GM18526 (cell line): ENCODE data around the gene SOCS7.

Source experiments
- POLR2A ChIP-seq: IDR thresholded peaks from 3 replicates; pipeline ENCODE4 v1.6.1; 2011; ENCODE audit not compliant: insufficient read length; ENCODE audit errors: extremely low read depth

The SOCS7 gene

DNA sequence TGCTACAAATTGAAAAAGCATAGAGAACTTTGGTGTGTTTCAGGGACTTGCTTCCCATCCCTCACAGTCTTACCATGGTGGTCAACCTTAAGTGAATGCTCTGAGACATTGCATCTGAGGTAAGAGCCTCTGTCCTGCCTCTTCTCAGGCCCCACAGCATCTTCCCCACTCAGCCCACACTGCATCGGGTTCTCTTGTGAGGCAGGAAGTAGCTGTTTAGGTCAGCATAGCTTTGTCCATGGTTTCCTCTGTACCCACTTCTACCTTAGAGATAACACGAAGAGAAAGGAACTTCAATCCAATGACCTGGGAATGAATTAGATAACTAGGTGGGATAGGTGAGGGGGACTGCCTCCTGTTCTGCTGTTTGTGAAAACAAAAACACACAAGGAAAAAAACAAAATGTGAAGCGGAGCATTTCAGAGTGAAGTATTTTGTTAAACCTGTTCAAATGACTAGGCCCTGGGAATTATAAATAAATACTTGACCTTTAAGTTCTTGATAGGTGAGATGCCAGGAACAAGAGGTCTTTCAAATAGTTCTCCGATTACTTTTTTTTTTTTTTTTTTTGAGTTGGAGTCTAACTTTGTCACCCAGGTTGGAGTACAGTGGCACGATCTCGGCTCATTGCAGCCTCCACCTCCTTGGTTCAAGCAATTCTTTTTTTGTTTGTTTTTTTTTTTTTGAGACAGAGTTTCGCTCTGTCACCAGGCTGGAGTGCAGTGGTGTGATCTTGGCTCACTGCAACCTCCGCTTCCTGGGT lies 17.7 kb downstream of the SOCS7 start:
- no peak for TF ChIP-seq POLR2A

DNA sequence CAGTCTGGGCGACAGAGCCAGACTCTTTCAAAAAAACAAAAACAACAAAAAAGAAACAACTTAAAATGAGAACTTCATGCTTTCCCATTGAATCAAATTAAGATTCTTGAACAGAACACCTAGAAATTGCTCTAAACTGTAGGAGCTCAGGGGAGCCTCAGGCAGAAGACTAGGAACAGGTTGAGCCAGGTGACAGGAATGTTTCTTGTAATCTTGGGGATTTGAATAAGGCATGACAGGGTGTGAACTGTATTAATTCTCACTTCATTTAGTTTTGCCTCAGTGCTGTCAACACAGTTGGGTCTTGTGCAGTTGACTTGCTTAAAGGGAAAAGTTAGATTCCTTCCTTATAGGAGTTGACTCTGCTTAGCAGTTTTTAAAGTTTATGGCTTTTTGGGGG lies 27.8 kb downstream of the SOCS7 start:
- TF ChIP-seq POLR2A: no peak

DNA sequence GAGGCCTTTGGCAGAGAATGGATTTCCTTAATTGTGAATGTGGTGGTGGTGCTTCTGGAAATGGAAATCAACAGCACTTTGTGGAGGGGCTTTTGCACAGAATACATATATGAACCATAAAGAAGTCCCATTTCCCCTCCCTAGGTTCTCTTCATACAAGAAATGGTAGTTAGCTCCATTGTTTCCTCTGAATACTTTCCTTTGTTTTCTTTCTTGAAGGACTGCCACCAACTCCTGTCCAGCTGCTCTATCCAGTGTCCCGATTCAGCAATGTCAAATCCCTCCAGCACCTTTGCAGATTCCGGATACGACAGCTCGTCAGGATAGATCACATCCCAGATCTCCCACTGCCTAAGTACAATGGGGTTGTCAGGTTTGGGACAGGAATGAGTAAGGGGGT lies 43.4 kb downstream of the SOCS7 start:
- no peak for TF ChIP-seq POLR2A

DNA sequence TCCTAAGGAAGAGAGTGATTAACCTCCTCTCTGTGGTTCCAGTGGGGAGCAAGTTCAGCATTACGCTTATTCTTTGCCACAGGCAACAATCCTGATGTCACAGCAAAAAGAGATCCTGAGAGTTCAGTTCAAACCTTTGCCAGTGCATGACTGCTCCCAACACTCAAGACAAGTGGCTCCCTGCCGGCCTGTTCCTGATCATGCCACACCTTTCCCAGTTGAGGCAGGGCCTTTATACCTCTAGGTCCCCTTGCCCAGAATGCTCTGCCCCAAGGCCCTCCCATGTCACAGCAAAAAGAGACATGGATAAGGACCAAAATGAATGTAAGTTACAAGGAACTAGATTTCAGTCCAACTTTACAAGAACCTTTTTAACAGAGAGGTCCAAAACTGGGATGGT lies 45.6 kb downstream of the SOCS7 start:
- no peak for TF ChIP-seq POLR2A

DNA sequence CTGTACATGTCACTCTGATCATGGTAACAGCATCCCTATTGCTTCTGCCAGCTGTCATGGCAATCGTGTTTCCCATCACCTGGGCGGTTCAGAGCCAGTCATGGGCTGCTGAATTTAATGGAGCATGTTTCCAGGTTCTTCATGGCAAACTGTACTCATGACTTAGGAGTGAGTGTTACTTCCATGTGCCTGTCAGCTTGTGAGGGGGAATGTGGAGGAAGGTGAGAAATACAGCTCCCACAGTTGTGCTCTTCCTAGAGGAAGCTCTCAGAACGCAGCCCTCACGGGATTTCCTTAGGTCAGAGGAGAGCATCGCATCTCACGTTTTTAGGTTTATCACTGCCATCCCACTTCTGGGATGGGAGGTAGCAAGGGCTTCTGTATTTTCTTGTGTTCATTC lies 48.6 kb downstream of the SOCS7 start:
- TF ChIP-seq POLR2A: no peak

DNA sequence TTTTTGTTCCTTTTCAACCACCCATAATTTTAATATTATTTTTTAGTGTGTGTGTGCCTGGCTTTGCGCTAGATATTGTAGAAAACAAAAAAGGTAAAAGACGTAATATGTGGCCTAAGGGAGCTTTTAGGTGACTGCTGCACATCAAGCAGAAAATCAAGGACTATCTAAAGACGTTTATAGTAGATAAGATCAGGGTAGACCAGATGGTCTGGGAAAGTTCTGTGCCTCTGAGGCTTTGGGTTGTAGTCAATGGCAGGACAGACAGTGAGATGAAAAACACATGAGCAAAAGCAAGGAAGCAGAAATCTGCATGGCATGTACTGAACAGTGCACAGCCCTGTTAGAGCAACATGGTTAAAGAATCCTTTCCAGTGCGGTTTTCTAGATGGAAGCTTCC lies 49.8 kb downstream of the SOCS7 start:
- TF ChIP-seq POLR2A: no peak

DNA sequence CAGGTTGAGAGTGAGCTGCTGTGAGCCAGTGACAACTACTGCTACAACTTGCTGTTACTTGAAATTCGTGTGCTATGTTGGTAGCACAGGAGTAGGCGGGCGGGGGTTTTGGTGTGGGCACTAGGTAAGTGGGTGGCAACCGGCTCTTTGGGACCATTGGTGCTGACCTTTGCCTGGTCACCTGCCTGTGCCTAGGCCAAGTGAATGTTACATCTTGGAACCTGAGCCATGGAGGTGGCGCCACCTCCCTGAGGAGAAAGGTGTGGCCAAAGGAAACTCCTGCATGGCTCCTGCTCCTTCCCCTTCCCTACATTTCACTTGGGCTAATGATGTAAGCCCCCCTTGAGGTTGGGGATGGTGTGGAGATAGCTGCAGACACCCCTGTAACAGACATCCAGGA lies 51.3 kb downstream of the SOCS7 start:
- TF ChIP-seq POLR2A: no peak

DNA sequence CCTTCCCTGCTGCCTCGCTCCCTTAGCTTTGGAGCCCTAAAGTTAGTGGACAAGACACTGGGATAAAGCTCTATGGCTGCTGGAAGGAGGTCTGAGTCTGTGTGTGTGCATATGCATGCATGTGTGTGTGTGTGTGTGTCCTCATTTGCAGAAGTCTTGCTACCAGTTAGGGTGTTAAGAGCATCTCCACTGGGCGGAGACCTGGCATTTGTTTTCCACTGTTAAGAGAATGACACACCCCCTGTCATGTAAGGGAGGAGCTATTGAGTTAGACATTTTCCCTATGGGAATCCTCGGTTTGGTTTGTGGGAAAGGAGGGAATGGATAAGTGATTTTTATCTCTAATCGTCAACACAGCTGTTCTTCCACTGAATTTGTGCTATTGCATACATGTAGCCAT lies 51.8 kb downstream of the SOCS7 start:
- no peak for TF ChIP-seq POLR2A

DNA sequence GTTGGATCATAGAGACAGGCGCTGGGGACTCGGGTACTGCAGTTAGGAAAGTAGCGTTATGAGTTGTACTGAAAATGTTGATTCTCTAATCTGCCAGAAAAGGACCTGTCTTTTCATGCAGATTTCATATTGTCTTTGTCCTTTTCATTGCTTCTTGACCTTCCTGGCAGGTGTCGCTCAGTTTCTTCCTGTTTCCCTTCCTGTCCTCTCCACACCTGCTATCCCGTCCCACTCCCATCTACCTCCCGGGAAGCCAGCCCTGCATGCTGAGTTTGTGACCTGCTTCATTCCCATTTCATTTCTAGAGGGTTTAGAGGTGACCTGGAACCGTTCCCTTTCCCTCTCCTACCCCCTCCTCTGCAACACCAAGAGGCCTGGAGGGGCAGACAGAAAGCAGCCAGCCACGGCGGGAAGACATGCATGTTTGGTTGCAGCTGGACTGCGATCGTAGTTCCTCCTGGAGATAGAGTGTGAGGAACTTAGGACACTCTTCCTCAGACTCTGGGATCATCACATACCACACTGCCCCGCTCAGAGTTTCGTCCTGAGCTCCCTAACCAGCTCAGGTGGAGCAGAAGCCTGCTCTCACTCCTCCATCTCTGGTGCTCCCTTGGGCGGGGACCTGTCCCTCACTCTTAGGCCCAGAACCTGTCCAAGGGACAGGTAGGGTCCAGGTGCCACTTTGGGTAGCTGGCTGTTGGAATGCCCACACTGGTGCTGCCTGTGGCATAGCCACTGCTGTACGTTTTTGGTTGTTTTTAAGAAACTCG lies 52.7 kb downstream of the SOCS7 start:
- no peak for TF ChIP-seq POLR2A

DNA sequence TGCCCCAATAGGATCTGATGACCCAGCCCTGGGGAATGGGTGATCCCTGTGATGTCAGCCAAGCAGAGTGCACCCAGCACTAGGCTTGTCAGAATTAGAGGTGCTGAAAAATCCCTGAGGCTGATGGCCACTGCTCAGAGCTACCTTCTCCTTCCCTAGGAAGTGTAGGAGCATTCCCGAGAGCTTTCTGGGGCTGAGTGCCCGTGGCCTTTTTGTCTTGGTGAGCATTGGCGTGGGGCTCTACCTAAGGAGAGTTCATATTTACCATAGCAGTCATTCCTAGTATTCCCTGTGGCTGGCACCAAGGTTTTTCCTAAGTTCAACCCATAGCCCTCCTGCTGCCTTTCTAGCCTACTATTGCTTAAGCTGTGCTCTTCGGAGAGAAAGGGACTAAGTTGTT lies 54.0 kb downstream of the SOCS7 start:
- no peak for TF ChIP-seq POLR2A

DNA sequence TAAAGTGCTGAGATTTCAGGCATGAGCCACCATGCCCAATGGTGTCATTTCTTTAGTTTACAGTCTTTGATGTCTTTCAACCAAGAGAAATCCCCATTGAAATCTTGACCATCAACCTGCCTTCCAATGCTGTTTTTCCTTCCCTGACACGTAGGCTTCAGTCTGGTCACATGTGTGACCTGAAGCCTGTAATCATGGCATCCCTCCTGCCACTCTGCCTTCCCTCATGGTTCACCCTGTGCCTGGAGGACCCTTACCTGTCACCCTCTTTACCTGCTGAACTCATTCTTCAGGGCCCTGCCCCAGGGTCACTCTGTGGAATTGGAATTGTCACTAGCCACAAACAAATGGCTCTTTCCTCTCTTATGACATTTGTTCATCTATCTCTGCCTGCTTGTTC lies 58.6 kb downstream of the SOCS7 start:
- no peak for TF ChIP-seq POLR2A

DNA sequence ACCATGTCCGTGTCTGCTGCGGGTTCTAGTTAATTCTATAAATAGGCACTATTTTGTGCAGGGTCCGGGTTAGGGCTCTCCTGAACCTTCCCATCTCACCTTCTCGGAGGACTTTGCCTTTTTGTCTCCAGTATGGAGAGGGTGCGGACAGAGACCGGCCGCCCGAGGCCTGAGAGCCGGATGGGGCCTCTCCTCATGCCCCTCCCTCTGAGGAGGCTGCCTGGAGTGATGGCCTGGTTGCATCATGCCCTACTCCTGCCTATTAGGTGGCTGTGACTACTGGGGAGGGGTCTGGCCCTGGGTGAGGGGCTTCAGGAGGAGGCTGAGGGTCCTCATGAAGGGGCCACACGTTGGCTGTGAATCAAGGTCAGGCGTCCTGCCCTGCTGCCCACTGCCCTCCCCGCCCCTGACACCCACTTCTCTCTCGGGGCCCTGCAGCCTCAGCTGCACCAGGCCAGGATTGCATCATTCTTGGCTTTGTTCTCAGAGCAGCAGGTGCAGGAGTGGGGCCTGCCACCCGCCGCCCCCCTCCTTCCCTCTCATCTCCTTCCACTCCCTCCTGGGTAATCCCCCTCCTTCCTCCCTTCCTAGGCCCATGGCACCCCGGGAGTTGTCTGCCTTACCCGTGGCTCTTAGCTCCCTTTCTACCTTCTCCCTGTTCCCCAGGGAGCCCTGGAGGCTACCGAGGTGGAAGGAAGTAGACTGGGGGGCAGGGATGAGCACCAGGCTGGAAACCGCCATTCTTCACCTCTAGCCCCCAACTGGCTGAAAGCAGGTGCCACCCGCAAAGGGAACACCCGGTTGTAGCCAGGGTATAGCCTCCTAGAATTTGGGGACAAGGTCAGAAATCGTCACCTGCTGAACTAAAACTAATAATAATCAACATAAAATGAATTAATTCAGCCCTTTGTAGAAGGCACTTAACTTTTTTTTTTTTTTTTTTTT lies 63.9 kb downstream of the SOCS7 start:
- peak; percentile 23 for TF ChIP-seq POLR2A

DNA sequence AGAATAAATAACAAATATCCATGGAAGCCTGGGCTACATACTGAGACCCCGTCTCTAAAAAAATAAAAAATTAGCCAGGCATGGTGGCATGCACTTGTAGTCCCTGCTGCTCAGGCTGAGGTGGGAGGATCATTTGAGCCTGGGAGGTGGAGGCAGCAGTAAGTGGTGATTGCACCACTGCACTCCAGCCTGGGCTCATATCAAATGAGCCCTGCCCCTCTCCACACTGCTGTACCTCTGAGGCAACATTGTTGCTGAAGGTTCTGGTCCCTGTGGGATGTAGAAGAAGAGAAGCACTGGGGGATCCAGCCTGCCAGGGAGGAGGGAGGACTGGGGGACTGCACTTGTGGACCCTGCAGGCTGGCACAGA lies 65.2 kb downstream of the SOCS7 start:
- TF ChIP-seq POLR2A: no peak

DNA sequence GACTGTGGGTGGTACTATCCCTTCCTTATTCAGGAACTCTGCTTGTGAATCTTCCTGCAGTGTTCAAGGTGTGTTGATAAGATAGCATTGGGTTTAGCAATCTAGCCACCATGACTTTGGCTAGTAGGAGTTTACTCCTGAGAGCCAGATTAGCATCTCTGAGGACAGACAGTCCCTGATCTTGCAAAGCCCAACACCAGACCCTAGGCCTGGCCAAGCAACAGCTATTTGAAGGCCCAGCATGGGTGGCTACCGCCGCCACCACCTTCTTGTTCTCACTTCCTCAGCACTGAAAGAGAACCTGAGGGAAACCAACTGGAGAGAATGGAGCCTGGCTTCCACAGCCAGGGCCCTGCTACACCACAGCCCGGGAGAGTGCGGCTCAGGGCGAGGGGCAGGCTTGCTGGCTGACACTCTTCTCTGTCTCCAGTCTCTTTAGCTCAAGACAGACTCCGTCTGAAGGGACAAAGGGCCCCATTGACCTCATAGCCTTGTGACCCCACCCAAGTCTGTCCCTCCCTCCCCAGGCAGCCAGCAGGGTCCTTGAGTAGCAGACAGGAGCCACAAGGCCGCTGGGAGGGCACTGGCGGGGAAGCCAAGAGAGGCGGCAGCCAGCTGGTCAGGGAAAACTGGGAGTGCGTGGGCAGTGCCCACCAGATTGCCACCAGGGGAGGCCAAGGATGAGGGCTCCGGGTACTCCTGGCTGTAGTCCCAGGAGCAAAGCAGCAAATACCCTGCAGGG lies 65.7 kb downstream of the SOCS7 start:
- no peak for TF ChIP-seq POLR2A
